ENCODE results near the gene TM7SF3. TPM values are rescaled to one million over a fixed set of nuclear protein-coding genes. Genes with fewer than 3 reads are reported as not detected.

Gene TM7SF3
- total RNA-seq, 4 donors from 2014 or later = 78.6 to 124 (median 119) TPM

DNA sequence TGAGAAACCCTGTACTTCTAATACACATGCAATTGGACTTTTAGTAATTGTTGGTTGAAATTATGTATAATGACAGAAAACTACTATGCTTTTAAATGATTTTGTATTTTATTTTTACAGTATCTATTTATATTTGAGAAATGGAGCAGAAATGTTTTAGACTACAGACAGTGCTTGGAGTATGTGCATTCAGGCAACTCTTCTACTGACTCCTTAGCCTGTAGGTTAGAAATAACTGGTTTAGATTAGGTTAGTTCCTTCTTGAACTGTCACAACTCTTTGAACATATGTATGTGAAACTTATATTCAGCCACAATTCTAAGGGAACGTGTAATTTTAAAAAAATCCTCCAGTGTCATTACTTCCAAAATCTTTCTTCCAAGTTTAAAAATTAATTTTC lies 74.2 kb downstream of the TM7SF3 start:
- no peak for DNase-seq (ENCODE audit: low spot score in 2 of 2)
- TF ChIP-seq, protein P1, sequence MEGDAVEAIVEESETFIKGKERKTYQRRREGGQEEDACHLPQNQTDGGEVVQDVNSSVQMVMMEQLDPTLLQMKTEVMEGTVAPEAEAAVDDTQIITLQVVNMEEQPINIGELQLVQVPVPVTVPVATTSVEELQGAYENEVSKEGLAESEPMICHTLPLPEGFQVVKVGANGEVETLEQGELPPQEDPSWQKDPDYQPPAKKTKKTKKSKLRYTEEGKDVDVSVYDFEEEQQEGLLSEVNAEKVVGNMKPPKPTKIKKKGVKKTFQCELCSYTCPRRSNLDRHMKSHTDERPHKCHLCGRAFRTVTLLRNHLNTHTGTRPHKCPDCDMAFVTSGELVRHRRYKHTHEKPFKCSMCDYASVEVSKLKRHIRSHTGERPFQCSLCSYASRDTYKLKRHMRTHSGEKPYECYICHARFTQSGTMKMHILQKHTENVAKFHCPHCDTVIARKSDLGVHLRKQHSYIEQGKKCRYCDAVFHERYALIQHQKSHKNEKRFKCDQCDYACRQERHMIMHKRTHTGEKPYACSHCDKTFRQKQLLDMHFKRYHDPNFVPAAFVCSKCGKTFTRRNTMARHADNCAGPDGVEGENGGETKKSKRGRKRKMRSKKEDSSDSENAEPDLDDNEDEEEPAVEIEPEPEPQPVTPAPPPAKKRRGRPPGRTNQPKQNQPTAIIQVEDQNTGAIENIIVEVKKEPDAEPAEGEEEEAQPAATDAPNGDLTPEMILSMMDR (IDR thresholded peaks at IDR 0.05) = no peak
- no peak for TF ChIP-seq POLR2A (IDR thresholded peaks at IDR 0.05)
- no peak for TF ChIP-seq EP300 (IDR thresholded peaks at IDR 0.05)
- 14 to 33% methylated on average over 1 of the region's 1 CpG for WGBS, 2 donors
- H3K36me3 ChIP-seq = no peaks in the 10 kb centered on the region
- peaks cover 0 to 71% (median 35%) of the 10 kb centered on the region in 4 donors for H3K4me1 ChIP-seq
- peak overlapping the region; percentile 71 to 96 (median 84) for H3K4me3 ChIP-seq
- peak overlapping the region in 1 of 4 donors; percentile 98 for H3K27ac ChIP-seq
- H3K9me3 ChIP-seq = peaks cover 0 to 3% (median 0%) of the 10 kb centered on the region in 4 donors
- no peaks in the 10 kb centered on the region for H3K27me3 ChIP-seq

DNA sequence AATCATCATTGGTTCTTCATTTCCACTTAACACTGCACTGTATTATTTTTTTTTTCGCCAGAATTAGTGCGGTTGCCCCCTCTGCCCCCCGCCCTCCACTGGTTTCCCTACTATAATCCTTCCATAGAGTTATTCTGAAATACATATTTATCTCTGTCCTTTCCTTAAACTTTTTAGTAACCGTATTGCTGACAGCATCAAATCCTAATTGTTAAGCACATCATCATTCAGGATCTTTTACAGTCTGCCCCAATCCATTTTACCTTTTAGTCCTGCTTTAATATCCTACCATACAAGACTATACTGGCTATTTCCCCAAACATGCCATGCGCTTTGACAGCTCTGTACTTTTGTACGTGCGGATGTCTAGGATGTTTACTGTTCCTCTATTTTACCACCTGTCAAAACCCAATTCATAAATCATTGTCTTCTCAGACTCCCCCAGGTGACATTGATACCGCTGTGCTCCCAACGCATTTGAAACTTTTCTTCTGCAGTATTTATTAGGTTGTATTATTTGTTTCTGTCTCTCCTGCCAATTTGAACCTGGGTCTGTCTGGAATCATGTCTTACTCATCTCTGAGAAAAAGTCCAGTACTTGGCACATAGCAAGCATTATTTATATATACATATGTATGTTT lies 74.9 kb downstream of the TM7SF3 start:
- peak overlapping the region; percentile 71 to 96 (median 84) for H3K4me3 ChIP-seq
- no peak for DNase-seq (ENCODE audit: low spot score in 2 of 2)
- H3K27me3 ChIP-seq = no peaks in the 10 kb centered on the region
- peaks cover 0 to 71% (median 35%) of the 10 kb centered on the region in 4 donors for H3K4me1 ChIP-seq
- peak overlapping the region; percentile 89 to 98 (median 97) for H3K27ac ChIP-seq
- no peaks in the 10 kb centered on the region for H3K9me3 ChIP-seq
- TF ChIP-seq POLR2A (IDR thresholded peaks at IDR 0.05) = no peak
- TF ChIP-seq, protein P1 (IDR thresholded peaks at IDR 0.05) = no peak
- no peak for TF ChIP-seq EP300 (IDR thresholded peaks at IDR 0.05)
- no peaks in the 10 kb centered on the region for H3K36me3 ChIP-seq
- WGBS, 2 donors = 10% methylated on average over 9 of the region's 9 CpGs

DNA sequence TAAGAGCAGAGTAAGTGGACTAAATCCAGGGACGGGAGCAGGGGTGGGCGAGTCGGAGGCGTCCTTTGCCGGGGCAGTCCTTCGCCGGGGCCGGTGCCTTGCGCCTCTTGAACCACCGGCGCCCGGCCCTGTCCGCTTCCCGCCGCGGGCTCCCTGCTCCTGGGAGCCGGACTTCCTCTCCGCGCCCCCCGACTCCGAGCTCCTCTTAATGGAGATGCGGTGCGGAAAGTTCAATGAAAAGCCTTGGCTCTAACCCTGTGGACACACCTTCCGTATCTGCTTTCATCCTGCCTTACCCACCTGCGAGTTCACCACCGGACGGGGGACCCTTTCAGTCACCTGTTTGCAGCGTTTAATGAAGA lies 75.5 kb downstream of the TM7SF3 start:
- H3K4me3 ChIP-seq = peak overlapping the region; percentile 71 to 96 (median 84)
- H3K9me3 ChIP-seq = no peaks in the 10 kb centered on the region
- H3K27ac ChIP-seq = peak overlapping the region; percentile 89 to 98 (median 97)
- WGBS, 2 donors = 0 to 1% methylated on average over 7 to 28 of the region's 28 CpGs
- DNase-seq (ENCODE audit: low spot score in 2 of 2) = peak; percentile 14 to 22
- no peaks in the 10 kb centered on the region for H3K36me3 ChIP-seq
- TF ChIP-seq POLR2A (IDR thresholded peaks at IDR 0.05) (no peak), EP300 (IDR thresholded peaks at IDR 0.05) (no peak)
- TF ChIP-seq, protein P1 (IDR thresholded peaks at IDR 0.05) = no peak
- no peaks in the 10 kb centered on the region for H3K27me3 ChIP-seq
- H3K4me1 ChIP-seq = peaks cover 0 to 70% (median 35%) of the 10 kb centered on the region in 4 donors

DNA sequence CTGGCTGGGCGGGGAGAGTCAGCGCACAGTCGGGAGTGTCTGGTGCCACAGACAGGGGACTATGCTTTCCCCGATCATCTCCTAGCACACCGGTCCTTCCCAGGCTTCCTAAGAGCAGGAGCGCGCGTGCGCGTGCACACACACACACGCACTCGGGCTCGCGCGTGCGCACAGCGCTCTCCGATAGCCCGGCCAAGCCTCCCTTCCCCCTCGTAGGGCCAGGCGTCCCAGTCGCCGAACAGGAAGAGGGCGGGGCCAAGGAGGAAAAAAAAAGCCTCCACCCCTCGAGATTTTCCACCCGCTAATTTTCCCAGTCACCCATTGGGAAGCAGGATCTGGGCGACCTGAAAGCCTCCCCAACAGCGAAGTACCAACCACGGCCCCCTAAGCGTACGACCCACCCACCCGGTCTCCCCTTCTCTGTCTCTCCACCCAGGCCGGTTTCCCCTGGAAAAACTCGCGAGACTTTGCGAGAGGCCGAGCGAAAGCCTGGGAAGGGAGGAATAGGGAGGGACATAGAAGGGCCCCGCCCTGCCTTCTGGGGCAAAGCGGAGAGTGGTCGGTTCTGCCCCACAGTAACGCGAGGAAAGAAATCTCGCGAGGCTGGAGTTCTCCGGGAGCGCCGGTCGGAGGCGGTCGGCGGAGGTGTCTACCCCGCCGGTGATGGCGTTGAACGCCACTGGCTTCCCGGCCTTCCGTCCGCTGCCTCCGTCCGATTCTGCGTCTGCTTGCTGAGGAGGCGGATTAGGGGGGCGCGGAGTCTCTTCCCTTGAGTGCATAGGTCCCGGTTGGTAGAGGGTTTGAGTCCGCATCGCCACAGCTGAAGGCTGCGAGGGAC lies 76.1 kb downstream of the TM7SF3 start, which contains the start of the genes FGFR1OP2 and INTS13:
Gene FGFR1OP2, plus strand, starts transcription at position 608 of the 838 bp plus-strand sequence. CDS start 15,689 bp downstream, outside the sequence.
Gene INTS13, minus strand, starts transcription at position 119 of the 838 bp plus-strand sequence. CDS start 1,178 bp downstream, outside the sequence.
- Histone ChIP-seq H3K27ac (peak within 1 kb of the TSS; percentile 89 to 98 (median 97)), H3K27me3 (no peaks in the 10 kb centered on the region), H3K9me3 (no peaks in the 10 kb centered on the region), H3K4me1 (peaks cover 0 to 64% (median 35%) of the 10 kb centered on the region in 4 donors), H3K36me3 (no peaks in the 10 kb centered on the region), H3K4me3 (peak within 1 kb of the TSS; percentile 71 to 96 (median 84))
- DNase-seq (ENCODE audit: low spot score in 2 of 2) = peak; percentile 99
- 0 to 1% methylated on average over 32 to 69 of the region's 69 CpGs for WGBS, 2 donors
- TF ChIP-seq, protein P1 (IDR thresholded peaks at IDR 0.05) = peak in 1 of 5 experiments; percentile 42
- TF ChIP-seq POLR2A (IDR thresholded peaks at IDR 0.05) (peak; percentile 97 to 98), EP300 (IDR thresholded peaks at IDR 0.05) (peak; percentile 71 to 99)

All from tibial nerve (tissue), 4 donors.